GM19455 (cell line): ENCODE data around the gene WDR73.
"Not testable (repeated sequence)": the region's sequence is repeated elsewhere in the genome, so short reads cannot be mapped to it uniquely, and the experiment has no call there.

Source experiments
- ATAC-seq: cut with Tn5 transposase; IDR thresholded peaks from one replicate; pipeline ENCODE4 v1.9.1; 2021; ENCODE audit not compliant: unreplicated experiment

Gene WDR73

GRCh38 chr15:84653910-84654688 is at the start of gene WDR73:
TSS of gene WDR73 (minus strand) at chr15:84654283. CDS start at chr15:84654274, 9 bp downstream.
- ATAC-seq, result peak; percentile 80

- no peak for ATAC-seq
These were observed 49.7 kb upstream of the WDR73 start for GRCh38 chr15:84703808-84704207.

DNA sequence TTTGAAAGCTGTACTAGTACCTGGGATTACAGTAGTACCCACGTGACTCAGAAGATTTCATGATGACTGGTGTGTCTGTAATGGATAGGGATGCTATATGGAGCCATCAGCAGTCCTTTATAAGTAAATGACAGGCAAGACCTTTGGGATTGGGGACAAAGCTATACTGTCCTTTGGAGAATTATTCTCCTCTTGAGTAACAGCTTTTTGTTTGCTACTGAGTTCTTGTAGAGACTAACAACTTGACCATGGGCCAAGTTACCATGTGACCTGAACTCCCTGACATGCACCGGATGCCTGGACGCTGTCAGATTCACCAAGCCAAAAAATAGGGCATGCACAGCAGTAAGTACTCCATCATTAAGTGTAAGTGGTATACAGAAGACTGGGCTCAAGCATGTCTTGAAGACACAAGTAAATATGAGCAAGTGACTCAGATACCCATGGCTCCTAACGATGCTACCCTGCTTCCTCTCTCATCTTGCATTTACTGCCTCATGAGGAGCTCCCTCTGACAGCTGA is 48.9 kb upstream of the WDR73 start:
- no peak for ATAC-seq

DNA sequence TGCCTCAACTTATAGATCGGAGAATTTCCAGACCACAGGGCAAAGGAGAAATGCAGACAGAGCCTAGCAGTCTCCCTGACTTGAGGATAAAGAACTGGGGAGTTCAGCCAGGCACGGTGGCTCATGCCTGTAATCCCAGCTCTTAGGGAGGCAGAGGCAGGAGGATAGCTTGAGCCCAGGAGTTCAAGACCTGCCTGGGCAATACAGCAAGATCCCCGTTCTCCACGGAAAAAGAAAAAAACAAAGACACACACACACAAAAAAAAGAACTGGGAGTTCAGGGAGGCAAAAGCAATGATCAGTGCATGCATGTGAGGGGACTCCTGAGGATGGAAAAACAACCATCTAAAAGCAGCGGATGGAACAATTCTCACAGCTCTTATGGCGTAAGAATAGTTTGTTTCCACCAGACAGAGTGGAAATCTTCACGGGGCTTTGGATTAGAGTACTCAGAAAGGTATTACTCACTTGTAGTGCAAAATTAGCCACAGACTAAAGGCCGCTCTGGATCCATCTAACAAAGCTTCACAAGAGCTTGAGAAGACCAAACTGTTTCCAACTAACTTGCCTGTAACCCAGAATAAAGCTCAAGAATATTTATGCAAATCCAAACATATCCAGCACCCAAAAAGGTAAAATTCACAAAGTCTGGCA is 45.6 kb upstream of the WDR73 start:
- no peak for ATAC-seq

- ATAC-seq, result no peak
These were observed 43.3 kb upstream of the WDR73 start for GRCh38 chr15:84697236-84697990.

DNA sequence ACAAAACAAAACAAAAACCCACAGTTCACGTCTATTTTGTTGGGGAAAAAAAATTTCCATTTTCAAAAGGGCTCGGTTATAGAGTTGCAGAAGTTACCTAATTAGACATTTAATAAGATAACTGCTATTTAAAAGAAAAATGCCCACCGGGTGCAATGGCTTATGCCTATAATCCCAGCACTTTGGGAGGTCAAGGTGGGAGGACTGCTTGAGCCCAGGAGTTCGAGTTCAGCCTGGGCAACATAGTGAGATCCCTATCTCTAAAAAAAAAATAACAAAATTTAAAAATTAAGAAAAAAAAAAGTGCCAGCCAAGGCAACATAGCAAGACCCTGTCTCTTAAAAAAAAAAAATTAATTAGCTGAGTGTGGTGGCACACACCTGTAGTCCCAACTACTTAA is 42.7 kb upstream of the WDR73 start:
- no peak for ATAC-seq

DNA sequence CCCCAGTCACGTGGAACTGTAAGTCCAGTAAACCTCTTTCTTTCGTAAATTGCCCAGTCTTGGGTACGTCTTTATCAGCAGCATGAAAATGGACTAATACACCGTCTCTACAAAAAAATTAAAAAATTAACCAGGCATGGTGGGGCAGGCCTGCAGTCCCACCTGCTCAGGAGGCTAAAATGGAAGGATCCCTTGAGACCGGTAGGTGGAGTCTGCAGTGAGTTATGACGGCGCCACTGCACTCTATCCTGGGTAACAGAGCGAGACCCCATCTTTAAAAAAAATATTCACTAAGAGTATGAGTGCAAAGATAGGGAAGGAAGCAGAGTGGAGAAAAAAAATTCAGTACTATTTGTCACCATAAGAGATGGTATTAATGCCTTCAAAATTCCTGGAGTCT is 36.3 kb upstream of the WDR73 start:
- ATAC-seq, result no peak

- no peak for ATAC-seq
These were observed 35.8 kb upstream of the WDR73 start for GRCh38 chr15:84689858-84690257.

DNA sequence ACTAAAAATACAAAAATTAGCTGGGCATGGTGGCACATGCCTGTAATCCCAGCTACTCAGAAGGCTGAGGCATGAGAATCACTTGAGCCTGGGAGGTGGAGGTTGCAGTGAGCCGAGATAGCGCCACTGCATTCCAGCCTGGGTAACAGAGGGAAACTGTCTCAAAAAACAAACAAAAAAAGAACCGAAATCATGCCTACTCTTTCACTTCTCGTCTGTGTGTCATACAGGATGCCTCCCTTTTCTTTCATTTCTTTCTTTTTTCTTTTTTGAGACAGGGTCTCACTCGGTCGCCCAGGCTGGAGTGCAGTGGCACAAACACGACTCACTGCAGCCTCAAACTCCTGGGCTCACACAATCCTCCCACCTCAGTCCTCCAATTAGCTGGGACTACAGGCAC is 32.4 kb upstream of the WDR73 start:
- not testable (repeated sequence) for ATAC-seq

GRCh38 chr15:84685304-84685703 is 31.2 kb upstream of the WDR73 start:
- no peak for ATAC-seq

- no peak for ATAC-seq
These were observed 30.0 kb upstream of the WDR73 start for GRCh38 chr15:84684092-84684491.

- ATAC-seq, result no peak
These were observed 27.7 kb upstream of the WDR73 start for GRCh38 chr15:84681831-84682230.

GRCh38 chr15:84671211-84671610 is 17.1 kb upstream of the WDR73 start:
- ATAC-seq, result no peak

DNA sequence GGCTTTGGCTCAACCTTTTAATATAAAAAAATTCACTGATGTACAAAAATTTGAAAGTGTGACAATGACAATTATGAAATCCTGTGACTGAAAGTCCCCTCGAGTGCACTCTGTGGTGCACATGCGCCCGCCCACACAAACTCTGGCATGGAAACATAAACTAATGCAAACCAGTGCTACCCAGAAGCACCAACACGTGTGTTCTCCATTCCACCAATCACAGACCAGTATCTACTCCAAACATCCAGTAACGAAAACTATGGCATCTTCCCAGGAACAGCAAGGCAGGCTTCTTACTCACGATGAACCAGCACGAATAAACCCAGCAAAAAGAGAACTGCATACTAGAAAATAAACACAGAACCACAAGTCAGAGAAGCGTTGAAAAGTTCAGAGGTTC is 15.6 kb upstream of the WDR73 start:
- ATAC-seq, result no peak

DNA sequence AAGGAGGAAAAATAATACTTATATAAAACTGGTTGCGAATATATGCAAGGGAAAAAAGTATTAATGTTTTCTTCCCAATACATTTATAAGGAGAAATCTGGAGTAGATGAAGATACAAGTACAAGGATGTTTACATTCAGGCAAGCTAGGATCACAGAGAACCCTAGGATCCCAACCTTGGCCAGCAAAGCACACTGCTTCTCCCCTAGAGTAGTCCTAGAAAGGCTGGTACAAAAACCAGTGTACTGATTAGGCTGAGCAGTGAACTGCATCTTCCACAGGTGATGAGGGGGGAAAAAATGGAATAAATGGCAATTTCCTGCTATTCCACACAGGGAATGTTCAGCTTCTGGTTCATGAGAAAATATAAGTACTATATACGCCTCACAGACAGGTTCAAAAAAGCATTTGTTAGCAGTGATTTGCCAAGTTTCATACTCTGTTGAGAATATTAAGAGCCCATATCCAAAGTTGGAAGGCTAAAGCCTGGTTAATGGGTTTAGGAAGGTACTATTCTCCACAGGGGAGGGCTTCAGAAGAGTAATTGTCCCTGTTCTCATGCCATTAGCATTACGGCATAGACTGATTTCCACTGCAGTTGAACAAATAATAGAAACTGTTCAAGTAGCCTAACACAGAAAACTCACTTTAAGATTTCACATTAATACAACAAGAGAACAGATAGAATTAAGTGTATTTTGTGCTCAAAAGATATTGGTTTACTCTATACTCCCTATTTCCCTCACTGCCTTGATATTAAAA is 14.3 kb upstream of the WDR73 start:
- no peak for ATAC-seq

- ATAC-seq, result no peak
These were observed 12.3 kb upstream of the WDR73 start for GRCh38 chr15:84666373-84666772.

DNA sequence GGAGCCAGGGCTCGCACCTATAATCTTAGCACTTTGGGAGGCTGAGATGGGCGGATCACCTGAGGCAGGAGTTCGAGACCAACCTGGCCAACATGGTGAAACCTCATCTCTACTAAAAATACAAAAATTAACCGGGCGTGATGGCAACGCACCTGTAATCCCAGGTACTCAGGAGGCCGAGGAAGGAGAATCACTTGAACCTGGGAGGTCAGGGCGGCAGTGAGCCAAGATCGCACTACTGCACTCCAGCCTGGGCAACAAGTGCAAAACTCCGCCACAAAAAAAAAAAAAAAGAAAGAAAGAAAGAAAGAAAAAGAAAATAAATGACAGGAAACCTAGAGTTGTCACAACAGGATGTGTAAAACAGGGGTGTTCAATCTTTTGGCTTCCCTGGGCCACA is 6.9 kb upstream of the WDR73 start:
- no peak for ATAC-seq

GRCh38 chr15:84659904-84660781 is 6.1 kb upstream of the WDR73 start:
- no peak for ATAC-seq

GRCh38 chr15:84658788-84659411 is 4.8 kb upstream of the WDR73 start:
- no peak for ATAC-seq
